ENCODE results near the gene ARMC9. TPM values are rescaled to one million over a fixed set of nuclear protein-coding genes. Genes with fewer than 3 reads are reported as not detected.

ARMC9 gene
- total RNA-seq, 4 donors from 2014 or later: 6.5 to 11.5 (median 9.3) TPM

- 90% methylated on average over 5 of the region's 5 CpGs for WGBS
- no peaks in the 10 kb centered on the region for H3K4me1 ChIP-seq
- H3K4me3 ChIP-seq: no peak overlapping the region
- H3K9me3 ChIP-seq: no peaks in the 10 kb centered on the region
- H3K36me3 ChIP-seq: no peaks in the 10 kb centered on the region
- no peaks in the 10 kb centered on the region for H3K27me3 ChIP-seq
- DNase-seq (ENCODE audit: low spot score in 2 of 2): no peak
- TF ChIP-seq POLR2A (IDR thresholded peaks at IDR 0.05): no peak
- TF ChIP-seq EP300 (IDR thresholded peaks at IDR 0.05): no peak
- TF ChIP-seq POLR2AphosphoS5 (IDR thresholded peaks at IDR 0.05): no peak
- no peak overlapping the region for H3K27ac ChIP-seq
These were observed 187.0 kb downstream of the ARMC9 start for GRCh38 chr2:231385429-231385828.

- no peaks in the 10 kb centered on the region for H3K9me3 ChIP-seq
- DNase-seq (ENCODE audit: low spot score in 2 of 2): no peak
- H3K27ac ChIP-seq: no peak overlapping the region
- no peaks in the 10 kb centered on the region for H3K27me3 ChIP-seq
- H3K4me3 ChIP-seq: no peak overlapping the region
- H3K4me1 ChIP-seq: no peaks in the 10 kb centered on the region
- 77% methylated on average over 2 of the region's 3 CpGs for WGBS
- no peaks in the 10 kb centered on the region for H3K36me3 ChIP-seq
- TF ChIP-seq POLR2AphosphoS5 (IDR thresholded peaks at IDR 0.05): no peak
- TF ChIP-seq EP300 (IDR thresholded peaks at IDR 0.05): no peak
- no peak for TF ChIP-seq POLR2A (IDR thresholded peaks at IDR 0.05)
- TF ChIP-seq CTCF (IDR thresholded peaks at IDR 0.05): no peak
These were observed 188.0 kb downstream of the ARMC9 start for GRCh38 chr2:231386446-231386845.

GRCh38 chr2:231387904-231388724 lies 189.7 kb downstream of the ARMC9 start:
- Histone ChIP-seq H3K4me3 (no peak overlapping the region), H3K27ac (no peak overlapping the region), H3K36me3 (no peaks in the 10 kb centered on the region), H3K27me3 (no peaks in the 10 kb centered on the region), H3K9me3 (no peaks in the 10 kb centered on the region), H3K4me1 (no peaks in the 10 kb centered on the region)
- no peak for DNase-seq (ENCODE audit: low spot score in 2 of 2)
- TF ChIP-seq CTCF (IDR thresholded peaks at IDR 0.05) (no peak), POLR2AphosphoS5 (IDR thresholded peaks at IDR 0.05) (no peak), POLR2A (IDR thresholded peaks at IDR 0.05) (no peak), EP300 (IDR thresholded peaks at IDR 0.05) (no peak)
- 77% methylated on average over 13 of the region's 26 CpGs for WGBS

GRCh38 chr2:231388725-231389346 lies 190.4 kb downstream of the ARMC9 start:
- Histone ChIP-seq H3K4me3 (no peak overlapping the region), H3K36me3 (no peaks in the 10 kb centered on the region), H3K27me3 (no peaks in the 10 kb centered on the region), H3K4me1 (no peaks in the 10 kb centered on the region), H3K27ac (no peak overlapping the region), H3K9me3 (no peaks in the 10 kb centered on the region)
- DNase-seq (ENCODE audit: low spot score in 2 of 2): no peak
- 87% methylated on average over 11 of the region's 15 CpGs for WGBS
- TF ChIP-seq POLR2A (IDR thresholded peaks at IDR 0.05): no peak
- no peak for TF ChIP-seq CTCF (IDR thresholded peaks at IDR 0.05)
- TF ChIP-seq POLR2AphosphoS5 (IDR thresholded peaks at IDR 0.05): no peak
- no peak for TF ChIP-seq EP300 (IDR thresholded peaks at IDR 0.05)

- Histone ChIP-seq H3K4me1 (peaks cover 9% of the 10 kb centered on the region), H3K4me3 (no peak overlapping the region), H3K27ac (no peak overlapping the region), H3K36me3 (no peaks in the 10 kb centered on the region), H3K27me3 (peaks cover 14% of the 10 kb centered on the region), H3K9me3 (no peaks in the 10 kb centered on the region)
- no peak for DNase-seq (ENCODE audit: low spot score in 2 of 2)
- no peak for TF ChIP-seq POLR2A (IDR thresholded peaks at IDR 0.05)
- TF ChIP-seq CTCF (IDR thresholded peaks at IDR 0.05): no peak
- no peak for TF ChIP-seq POLR2AphosphoS5 (IDR thresholded peaks at IDR 0.05)
- TF ChIP-seq EP300 (IDR thresholded peaks at IDR 0.05): no peak
- WGBS: 83% methylated on average over 8 of the region's 8 CpGs
These were observed 192.2 kb downstream of the ARMC9 start for GRCh38 chr2:231390667-231391066.

Measured in suprapubic skin (tissue), 4 donors.